ENCODE measurements around the gene DSCAML1. TPM values are rescaled to one million over a fixed set of nuclear protein-coding genes. Genes with fewer than 3 reads are reported as not detected.

DSCAML1 gene
- total and polyA plus RNA-seq, 10 of the 15 experiments (the other 5 are each of a cell fraction or from before 2014, with no cell fraction given): 0.03 to 0.18 (median 0.06) TPM; not detected in 1

DNA sequence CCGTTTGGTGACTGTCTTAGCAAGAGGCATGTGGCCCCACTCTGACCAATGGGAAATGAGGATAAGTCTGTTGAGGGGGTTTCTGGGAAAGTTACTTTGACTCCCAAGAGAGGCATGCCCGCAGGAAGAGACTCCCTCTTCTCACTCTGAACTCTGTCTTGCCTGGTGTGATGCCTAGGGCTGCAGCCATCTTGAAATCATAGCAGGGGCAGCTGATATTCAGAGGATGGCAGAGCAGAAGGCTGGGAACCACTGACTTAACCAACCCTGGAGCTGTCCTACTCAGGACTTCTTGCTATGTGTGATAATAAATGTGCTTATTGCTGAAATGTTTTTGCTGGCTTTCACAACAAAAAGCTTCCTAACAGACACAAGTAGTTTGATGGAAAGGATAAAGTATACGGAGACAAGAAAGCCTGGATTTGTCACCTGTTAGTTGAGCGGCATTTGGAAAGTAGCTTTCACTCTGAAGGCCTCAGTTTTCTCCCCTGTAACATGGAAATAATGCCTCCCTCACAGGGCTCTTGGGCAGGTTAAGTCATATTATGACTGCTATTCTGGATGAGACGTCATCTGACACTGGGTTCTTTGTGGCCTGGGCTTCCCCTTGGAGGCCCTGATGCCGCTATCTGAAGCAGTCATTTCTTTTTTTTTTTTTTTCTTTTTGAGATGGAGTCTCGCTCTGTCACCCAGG, 340.8 kb downstream of the DSCAML1 start (continued):
- TF ChIP-seq ZNF384 (IDR thresholded peaks at IDR 0.05; ENCODE audit: borderline replicate concordance, low read depth, low read length) (peak; percentile 90), NFIC (IDR thresholded peaks at IDR 0.05; ENCODE audit: low read depth, low read length) (peak; percentile 85; the same call in 1 of the 2 replicates), PAX5 (IDR thresholded peaks at IDR 0.05; ENCODE audit: borderline replicate concordance, low read depth, low read length) (peak; percentile 61; the same call in 1 of the 2 replicates), JUND (IDR thresholded peaks at IDR 0.05; ENCODE audit: low read depth, low read length) (peak; percentile 49; the same call in 1 of the 2 replicates), EED (IDR thresholded peaks at IDR 0.05; ENCODE audit: low read depth) (peak; percentile 81), BHLHE40 (IDR thresholded peaks at IDR 0.05; ENCODE audit: borderline replicate concordance in 1 of 2, low read depth in 2 of 2, low read length in 1 of 2) (no peak), CREB1 (IDR thresholded peaks at IDR 0.05; ENCODE audit: low read depth) (peak; percentile 91), CEBPB (IDR thresholded peaks at IDR 0.05; ENCODE audit: borderline replicate concordance in 1 of 2, low read depth in 2 of 2, low read length in 2 of 2) (no peak), STAT3 (IDR thresholded peaks at IDR 0.05; ENCODE audit: low read depth, low read length) (no peak), MYB (IDR thresholded peaks at IDR 0.05; ENCODE audit: borderline replicate concordance, low read depth, low read length) (no peak), ZNF622 (IDR thresholded peaks at IDR 0.05) (no peak), MTA2 (IDR thresholded peaks at IDR 0.05; ENCODE audit: low read depth) (peak; percentile 56; the same call in 1 of the 2 replicates), MEF2A (IDR thresholded peaks at IDR 0.05; ENCODE audit: insufficient read depth, low read depth, low read length) (peak; percentile 61; the same call in 1 of the 2 replicates), POLR2AphosphoS5 (IDR thresholded peaks at IDR 0.05; ENCODE audit: low read length) (no peak), ZNF217 (IDR thresholded peaks at IDR 0.05) (peak; percentile 66; the same call in 1 of the 2 replicates), YBX1 (IDR thresholded peaks at IDR 0.05) (no peak), NFXL1 (IDR thresholded peaks at IDR 0.05; ENCODE audit: borderline replicate concordance) (no peak), BACH1 (IDR thresholded peaks at IDR 0.05; ENCODE audit: borderline replicate concordance) (no peak), SIX5 (IDR thresholded peaks at IDR 0.05; ENCODE audit: low read depth, low read length, severe bottlenecking) (no peak), CHD1 (IDR thresholded peaks at IDR 0.05; ENCODE audit: low read depth, low read length) (no peak), EP300 (IDR thresholded peaks at IDR 0.05; ENCODE audit: borderline replicate concordance in 1 of 2, control insufficient read depth in 1 of 2, low read depth in 2 of 2, low read length in 2 of 2) (peak; percentile 68 to 82; a peak in 2 of 4 replicates), MYC (IDR thresholded peaks at IDR 0.05; ENCODE audit: insufficient read depth, insufficient read length, insufficient replicate concordance, low read length, severe bottlenecking) (no peak)
- TF ChIP-seq, protein P1, sequence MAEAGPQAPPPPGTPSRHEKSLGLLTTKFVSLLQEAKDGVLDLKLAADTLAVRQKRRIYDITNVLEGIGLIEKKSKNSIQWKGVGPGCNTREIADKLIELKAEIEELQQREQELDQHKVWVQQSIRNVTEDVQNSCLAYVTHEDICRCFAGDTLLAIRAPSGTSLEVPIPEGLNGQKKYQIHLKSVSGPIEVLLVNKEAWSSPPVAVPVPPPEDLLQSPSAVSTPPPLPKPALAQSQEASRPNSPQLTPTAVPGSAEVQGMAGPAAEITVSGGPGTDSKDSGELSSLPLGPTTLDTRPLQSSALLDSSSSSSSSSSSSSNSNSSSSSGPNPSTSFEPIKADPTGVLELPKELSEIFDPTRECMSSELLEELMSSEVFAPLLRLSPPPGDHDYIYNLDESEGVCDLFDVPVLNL (IDR thresholded peaks at IDR 0.05; ENCODE audit: low read depth, low read length): no peak
- TF ChIP-seq, protein P2, sequence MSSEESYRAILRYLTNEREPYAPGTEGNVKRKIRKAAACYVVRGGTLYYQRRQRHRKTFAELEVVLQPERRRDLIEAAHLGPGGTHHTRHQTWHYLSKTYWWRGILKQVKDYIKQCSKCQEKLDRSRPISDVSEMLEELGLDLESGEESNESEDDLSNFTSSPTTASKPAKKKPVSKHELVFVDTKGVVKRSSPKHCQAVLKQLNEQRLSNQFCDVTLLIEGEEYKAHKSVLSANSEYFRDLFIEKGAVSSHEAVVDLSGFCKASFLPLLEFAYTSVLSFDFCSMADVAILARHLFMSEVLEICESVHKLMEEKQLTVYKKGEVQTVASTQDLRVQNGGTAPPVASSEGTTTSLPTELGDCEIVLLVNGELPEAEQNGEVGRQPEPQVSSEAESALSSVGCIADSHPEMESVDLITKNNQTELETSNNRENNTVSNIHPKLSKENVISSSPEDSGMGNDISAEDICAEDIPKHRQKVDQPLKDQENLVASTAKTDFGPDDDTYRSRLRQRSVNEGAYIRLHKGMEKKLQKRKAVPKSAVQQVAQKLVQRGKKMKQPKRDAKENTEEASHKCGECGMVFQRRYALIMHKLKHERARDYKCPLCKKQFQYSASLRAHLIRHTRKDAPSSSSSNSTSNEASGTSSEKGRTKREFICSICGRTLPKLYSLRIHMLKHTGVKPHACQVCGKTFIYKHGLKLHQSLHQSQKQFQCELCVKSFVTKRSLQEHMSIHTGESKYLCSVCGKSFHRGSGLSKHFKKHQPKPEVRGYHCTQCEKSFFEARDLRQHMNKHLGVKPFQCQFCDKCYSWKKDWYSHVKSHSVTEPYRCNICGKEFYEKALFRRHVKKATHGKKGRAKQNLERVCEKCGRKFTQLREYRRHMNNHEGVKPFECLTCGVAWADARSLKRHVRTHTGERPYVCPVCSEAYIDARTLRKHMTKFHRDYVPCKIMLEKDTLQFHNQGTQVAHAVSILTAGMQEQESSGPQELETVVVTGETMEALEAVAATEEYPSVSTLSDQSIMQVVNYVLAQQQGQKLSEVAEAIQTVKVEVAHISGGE (CRISPR knock-in tag; IDR thresholded peaks at IDR 0.05): no peak
- TF ChIP-seq, protein P3, sequence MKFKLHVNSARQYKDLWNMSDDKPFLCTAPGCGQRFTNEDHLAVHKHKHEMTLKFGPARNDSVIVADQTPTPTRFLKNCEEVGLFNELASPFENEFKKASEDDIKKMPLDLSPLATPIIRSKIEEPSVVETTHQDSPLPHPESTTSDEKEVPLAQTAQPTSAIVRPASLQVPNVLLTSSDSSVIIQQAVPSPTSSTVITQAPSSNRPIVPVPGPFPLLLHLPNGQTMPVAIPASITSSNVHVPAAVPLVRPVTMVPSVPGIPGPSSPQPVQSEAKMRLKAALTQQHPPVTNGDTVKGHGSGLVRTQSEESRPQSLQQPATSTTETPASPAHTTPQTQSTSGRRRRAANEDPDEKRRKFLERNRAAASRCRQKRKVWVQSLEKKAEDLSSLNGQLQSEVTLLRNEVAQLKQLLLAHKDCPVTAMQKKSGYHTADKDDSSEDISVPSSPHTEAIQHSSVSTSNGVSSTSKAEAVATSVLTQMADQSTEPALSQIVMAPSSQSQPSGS (IDR thresholded peaks at IDR 0.05; ENCODE audit: low read length): peak; percentile 78

Data from GM12878 (cell line).